OCI-M2 (cell line): Measurements from ENCODE around the gene SLC34A1.

Source experiments
- DNase-seq: peaks from one replicate; lab custom pipeline; 2025; ENCODE audit not compliant: unreplicated experiment; lab: John Stamatoyannopoulos, UW

The SLC34A1 gene

GRCh38 chr5:177444106-177445051 lies 60.1 kb downstream of the SLC34A1 start:
- no peak for DNase-seq

GRCh38 chr5:177445052-177445916 lies 61.0 kb downstream of the SLC34A1 start:
- DNase-seq = no peak

- DNase-seq = no peak
Observed at GRCh38 chr5:177445917-177446199, 61.6 kb downstream of the SLC34A1 start.

- no peak for DNase-seq
Observed at GRCh38 chr5:177446200-177447065, 62.2 kb downstream of the SLC34A1 start, which contains the start of gene PRR7. TSS of gene PRR7 (plus strand) at chr5:177446814. CDS start at chr5:177455068, 8,254 bp downstream.

- DNase-seq = no peak
Observed at GRCh38 chr5:177447066-177447610, 62.9 kb downstream of the SLC34A1 start.

GRCh38 chr5:177447611-177448243 lies 63.5 kb downstream of the SLC34A1 start:
- DNase-seq = no peak
